ENCODE results near the gene CABCOCO1. TPM values are rescaled to one million over a fixed set of nuclear protein-coding genes. Genes with fewer than 3 reads are reported as not detected.

CABCOCO1 gene
- total RNA-seq, 1 experiment from 2014 or later = not detected

- H3K4me1 Mint-ChIP-seq (ENCODE audit: low read depth, unreplicated experiment) = peaks cover 18% of the 10 kb centered on the region
- Histone ChIP-seq H3K4me3 (ENCODE audit: low read depth, low read length) (no peak overlapping the region), H3K36me3 (ENCODE audit: control insufficient read depth, insufficient read depth, low read length) (no peaks in the 10 kb centered on the region), H3K27me3 (replicated peaks; ENCODE audit: control insufficient read depth, insufficient read depth, low read length) (no peaks in the 10 kb centered on the region), H3K9me3 (no peaks in the 10 kb centered on the region), H3K4me1 (peaks cover 23% of the 10 kb centered on the region)
- H3K27ac Mint-ChIP-seq (ENCODE audit: unreplicated experiment) = peak overlapping the region; percentile 39
- no peak for TF ChIP-seq CTCF (IDR thresholded peaks at IDR 0.05; ENCODE audit: insufficient read depth in 1 of 2, low read depth in 1 of 2, low read length in 1 of 2, severe bottlenecking in 1 of 2, unreplicated experiment in 1 of 2)
- H3K36me3 Mint-ChIP-seq (ENCODE audit: insufficient read depth, unreplicated experiment) = no peaks in the 10 kb centered on the region
- POLR2A ChIA-PET = no interaction called here
- H3K4me3 Mint-ChIP-seq (ENCODE audit: unreplicated experiment) = no peak overlapping the region
- no peak for DNase-seq
- BruUV-seq (replicated peaks) = no TSS peak
- H3K27me3 Mint-ChIP-seq (ENCODE audit: insufficient read depth, unreplicated experiment) = no peaks in the 10 kb centered on the region
- intact Hi-C loops (cut with micrococcal nuclease; ENCODE audit: unreplicated experiment) = loop anchor here (2.0 kb wide), 1 partner anchor 34 kb away; no protein-coding TSS in a partner anchor
- H3K9me3 Mint-ChIP-seq (ENCODE audit: unreplicated experiment) = peaks cover 14% of the 10 kb centered on the region
- CTCF ChIA-PET = interaction anchor here (1.6 to 2.5 kb wide), 2 partner anchors 11 to 136 kb away, joined by 3 to 17 read pairs; no protein-coding TSS in a partner anchor
These were observed 98.5 kb downstream of the CABCOCO1 start for GRCh38 chr10:61760943-61761824.

- no peak for DNase-seq
- H3K36me3 Mint-ChIP-seq (ENCODE audit: insufficient read depth, unreplicated experiment) = no peaks in the 10 kb centered on the region
- no peaks in the 10 kb centered on the region for H3K27me3 ChIP-seq (replicated peaks; ENCODE audit: control insufficient read depth, insufficient read depth, low read length)
- intact Hi-C loops (cut with micrococcal nuclease; ENCODE audit: unreplicated experiment) = loop anchor here (2.0 kb wide), 1 partner anchor 33 kb away; no protein-coding TSS in a partner anchor
- TF ChIP-seq CTCF (IDR thresholded peaks at IDR 0.05; ENCODE audit: insufficient read depth in 1 of 2, low read depth in 1 of 2, low read length in 1 of 2, severe bottlenecking in 1 of 2, unreplicated experiment in 1 of 2) = no peak
- ChIA-PET POLR2A (no interaction called here), CTCF (interaction anchor here (1.6 to 2.5 kb wide), 2 partner anchors 11 to 135 kb away, joined by 3 to 17 read pairs; no protein-coding TSS in a partner anchor)
- H3K4me1 Mint-ChIP-seq (ENCODE audit: low read depth, unreplicated experiment) = peaks cover 18% of the 10 kb centered on the region
- H3K4me3 ChIP-seq (ENCODE audit: low read depth, low read length) = no peak overlapping the region
- H3K4me1 ChIP-seq = peaks cover 23% of the 10 kb centered on the region
- H3K36me3 ChIP-seq (ENCODE audit: control insufficient read depth, insufficient read depth, low read length) = no peaks in the 10 kb centered on the region
- no peaks in the 10 kb centered on the region for H3K27me3 Mint-ChIP-seq (ENCODE audit: insufficient read depth, unreplicated experiment)
- no TSS peak for BruUV-seq (replicated peaks)
- no peak overlapping the region for H3K4me3 Mint-ChIP-seq (ENCODE audit: unreplicated experiment)
- H3K9me3 ChIP-seq = no peaks in the 10 kb centered on the region
- H3K9me3 Mint-ChIP-seq (ENCODE audit: unreplicated experiment) = peaks cover 14% of the 10 kb centered on the region
- no peak overlapping the region for H3K27ac Mint-ChIP-seq (ENCODE audit: unreplicated experiment)
These were observed 99.1 kb downstream of the CABCOCO1 start for GRCh38 chr10:61761825-61762217.

GRCh38 chr10:61763778-61764177, 101.0 kb downstream of the CABCOCO1 start:
- Mint-ChIP-seq H3K27me3 (ENCODE audit: insufficient read depth, unreplicated experiment) (no peaks in the 10 kb centered on the region), H3K9me3 (ENCODE audit: unreplicated experiment) (peaks cover 14% of the 10 kb centered on the region), H3K4me1 (ENCODE audit: low read depth, unreplicated experiment) (peaks cover 18% of the 10 kb centered on the region), H3K27ac (ENCODE audit: unreplicated experiment) (no peak overlapping the region), H3K36me3 (ENCODE audit: insufficient read depth, unreplicated experiment) (no peaks in the 10 kb centered on the region), H3K4me3 (ENCODE audit: unreplicated experiment) (no peak overlapping the region)
- ChIA-PET CTCF (no interaction called here), POLR2A (no interaction called here)
- Histone ChIP-seq H3K36me3 (ENCODE audit: control insufficient read depth, insufficient read depth, low read length) (no peaks in the 10 kb centered on the region), H3K9me3 (no peaks in the 10 kb centered on the region), H3K27me3 (replicated peaks; ENCODE audit: control insufficient read depth, insufficient read depth, low read length) (no peaks in the 10 kb centered on the region), H3K4me1 (peaks cover 23% of the 10 kb centered on the region), H3K4me3 (ENCODE audit: low read depth, low read length) (no peak overlapping the region)
- DNase-seq = no peak
- no TSS peak for BruUV-seq (replicated peaks)
- TF ChIP-seq CTCF (IDR thresholded peaks at IDR 0.05; ENCODE audit: insufficient read depth in 1 of 2, low read depth in 1 of 2, low read length in 1 of 2, severe bottlenecking in 1 of 2, unreplicated experiment in 1 of 2) = no peak
- intact Hi-C loops (cut with micrococcal nuclease; ENCODE audit: unreplicated experiment) = no loop called here
